ENCODE measurements around the gene C1RL.
"Not testable (repeated sequence)": the region's sequence is repeated elsewhere in the genome, so short reads cannot be mapped to it uniquely, and the experiment has no call there.

Gene C1RL

GRCh38 chr12:7055736-7056135, 53.3 kb downstream of the C1RL start:
- not testable (repeated sequence) for H3K27me3 ChIP-seq (ENCODE audit: control insufficient read depth, insufficient read depth, low read length, poor library complexity, severe bottlenecking); H3K36me3 ChIP-seq (ENCODE audit: control insufficient read depth, insufficient read depth, low read length); H3K27ac ChIP-seq (ENCODE audit: insufficient read depth, low read depth, low read length, poor library complexity, severe bottlenecking); H3K4me3 ChIP-seq (ENCODE audit: insufficient read depth, low read depth, low read length); H3K4me1 ChIP-seq (ENCODE audit: control insufficient read depth, insufficient read depth, low read length); H3K9me3 ChIP-seq (ENCODE audit: control insufficient read depth, low read length)
- WGBS, 2 experiments = 86 to 97% methylated on average over 2 of the region's 2 CpGs

- Histone ChIP-seq H3K27me3 (ENCODE audit: control insufficient read depth, insufficient read depth, low read length, poor library complexity, severe bottlenecking) (no peaks in the 10 kb centered on the region), H3K36me3 (ENCODE audit: control insufficient read depth, insufficient read depth, low read length) (no peaks in the 10 kb centered on the region), H3K9me3 (ENCODE audit: control insufficient read depth, low read length) (no peaks in the 10 kb centered on the region), H3K4me3 (ENCODE audit: insufficient read depth, low read depth, low read length) (no peak overlapping the region), H3K27ac (ENCODE audit: insufficient read depth, low read depth, low read length, poor library complexity, severe bottlenecking) (no peak overlapping the region), H3K4me1 (ENCODE audit: control insufficient read depth, insufficient read depth, low read length) (no peaks in the 10 kb centered on the region)
- 80 to 95% methylated on average over 4 of the region's 4 CpGs for WGBS, 2 experiments
Observed at GRCh38 chr12:7054925-7055324, 54.1 kb downstream of the C1RL start.

GRCh38 chr12:7049973-7050372, 59.0 kb downstream of the C1RL start:
- not testable (repeated sequence) for H3K4me1 ChIP-seq (ENCODE audit: control insufficient read depth, insufficient read depth, low read length); H3K27me3 ChIP-seq (ENCODE audit: control insufficient read depth, insufficient read depth, low read length, poor library complexity, severe bottlenecking); H3K27ac ChIP-seq (ENCODE audit: insufficient read depth, low read depth, low read length, poor library complexity, severe bottlenecking); H3K9me3 ChIP-seq (ENCODE audit: control insufficient read depth, low read length); H3K4me3 ChIP-seq (ENCODE audit: insufficient read depth, low read depth, low read length); H3K36me3 ChIP-seq (ENCODE audit: control insufficient read depth, insufficient read depth, low read length)
- WGBS, 2 experiments = 86 to 91% methylated on average over 3 of the region's 3 CpGs

- not testable (repeated sequence) for H3K27me3 ChIP-seq (ENCODE audit: control insufficient read depth, insufficient read depth, low read length, poor library complexity, severe bottlenecking); H3K4me3 ChIP-seq (ENCODE audit: insufficient read depth, low read depth, low read length); H3K4me1 ChIP-seq (ENCODE audit: control insufficient read depth, insufficient read depth, low read length); H3K36me3 ChIP-seq (ENCODE audit: control insufficient read depth, insufficient read depth, low read length); H3K27ac ChIP-seq (ENCODE audit: insufficient read depth, low read depth, low read length, poor library complexity, severe bottlenecking); H3K9me3 ChIP-seq (ENCODE audit: control insufficient read depth, low read length)
- 89% methylated on average over 10 of the region's 10 CpGs for WGBS, 2 experiments
Observed at GRCh38 chr12:7049445-7049951, 59.5 kb downstream of the C1RL start.

GRCh38 chr12:7047306-7047705, 61.7 kb downstream of the C1RL start:
- no peak overlapping the region for H3K4me3 ChIP-seq (ENCODE audit: insufficient read depth, low read depth, low read length)
- no peaks in the 10 kb centered on the region for H3K27me3 ChIP-seq (ENCODE audit: control insufficient read depth, insufficient read depth, low read length, poor library complexity, severe bottlenecking)
- no peak overlapping the region for H3K27ac ChIP-seq (ENCODE audit: insufficient read depth, low read depth, low read length, poor library complexity, severe bottlenecking)
- H3K9me3 ChIP-seq (ENCODE audit: control insufficient read depth, low read length) = no peaks in the 10 kb centered on the region
- no peaks in the 10 kb centered on the region for H3K4me1 ChIP-seq (ENCODE audit: control insufficient read depth, insufficient read depth, low read length)
- 92 to 95% methylated on average over 5 of the region's 5 CpGs for WGBS, 2 experiments
- no peaks in the 10 kb centered on the region for H3K36me3 ChIP-seq (ENCODE audit: control insufficient read depth, insufficient read depth, low read length)

- Histone ChIP-seq H3K4me3 (ENCODE audit: insufficient read depth, low read depth, low read length) (no peak overlapping the region), H3K4me1 (ENCODE audit: control insufficient read depth, insufficient read depth, low read length) (no peaks in the 10 kb centered on the region), H3K27me3 (ENCODE audit: control insufficient read depth, insufficient read depth, low read length, poor library complexity, severe bottlenecking) (no peaks in the 10 kb centered on the region), H3K27ac (ENCODE audit: insufficient read depth, low read depth, low read length, poor library complexity, severe bottlenecking) (no peak overlapping the region), H3K36me3 (ENCODE audit: control insufficient read depth, insufficient read depth, low read length) (no peaks in the 10 kb centered on the region), H3K9me3 (ENCODE audit: control insufficient read depth, low read length) (no peaks in the 10 kb centered on the region)
- 93 to 96% methylated on average over 5 of the region's 5 CpGs for WGBS, 2 experiments
Observed at GRCh38 chr12:7046383-7047105, 62.5 kb downstream of the C1RL start.

- no peaks in the 10 kb centered on the region for H3K4me1 ChIP-seq (ENCODE audit: control insufficient read depth, insufficient read depth, low read length)
- H3K9me3 ChIP-seq (ENCODE audit: control insufficient read depth, low read length) = no peaks in the 10 kb centered on the region
- no peak overlapping the region for H3K4me3 ChIP-seq (ENCODE audit: insufficient read depth, low read depth, low read length)
- H3K27me3 ChIP-seq (ENCODE audit: control insufficient read depth, insufficient read depth, low read length, poor library complexity, severe bottlenecking) = no peaks in the 10 kb centered on the region
- WGBS, 2 experiments = 94 to 95% methylated on average over 9 of the region's 9 CpGs
- no peak overlapping the region for H3K27ac ChIP-seq (ENCODE audit: insufficient read depth, low read depth, low read length, poor library complexity, severe bottlenecking)
- no peaks in the 10 kb centered on the region for H3K36me3 ChIP-seq (ENCODE audit: control insufficient read depth, insufficient read depth, low read length)
Observed at GRCh38 chr12:7045913-7046312, 63.1 kb downstream of the C1RL start.

Measured in ectodermal cell (in vitro differentiated cells).